Panc1 (cell line): ENCODE measurements around the gene PDXK.

Source experiments
- SIN3A ChIP-seq: IDR thresholded peaks from 2 replicates; pipeline ENCODE4 v1.6.1; 2012; ENCODE audit warnings: low read depth, mild to moderate bottlenecking, low read length, moderate library complexity, borderline replicate concordance; ENCODE audit not compliant: insufficient read depth
- TF ChIP-seq, protein P1 (sequence below): fragments of 450-650 bp; IDR thresholded peaks from 2 replicates; pipeline ENCODE4 v1.5.1; 2017; ENCODE audit warnings: mild to moderate bottlenecking

DNA sequence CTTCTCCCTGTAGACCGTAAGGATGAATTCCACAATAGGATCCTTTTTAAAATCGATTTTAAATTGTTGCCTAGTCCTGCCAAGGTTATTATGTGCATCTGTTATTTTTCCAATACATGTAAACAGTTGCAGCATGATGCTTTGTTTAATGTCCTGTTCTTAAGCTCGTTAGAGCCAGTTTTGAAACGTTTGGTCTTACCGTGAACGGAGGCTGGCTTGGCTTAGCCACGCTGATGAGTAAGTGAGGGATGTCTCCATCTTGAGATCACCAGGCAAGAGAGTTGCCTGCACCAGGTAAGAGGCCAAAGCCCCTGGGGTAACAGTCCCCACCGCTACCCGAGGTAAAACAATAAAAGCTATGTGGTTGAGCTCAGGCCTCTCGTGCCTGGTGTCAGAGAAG, 39.9 kb downstream of the PDXK start:
- TF ChIP-seq, protein P1, sequence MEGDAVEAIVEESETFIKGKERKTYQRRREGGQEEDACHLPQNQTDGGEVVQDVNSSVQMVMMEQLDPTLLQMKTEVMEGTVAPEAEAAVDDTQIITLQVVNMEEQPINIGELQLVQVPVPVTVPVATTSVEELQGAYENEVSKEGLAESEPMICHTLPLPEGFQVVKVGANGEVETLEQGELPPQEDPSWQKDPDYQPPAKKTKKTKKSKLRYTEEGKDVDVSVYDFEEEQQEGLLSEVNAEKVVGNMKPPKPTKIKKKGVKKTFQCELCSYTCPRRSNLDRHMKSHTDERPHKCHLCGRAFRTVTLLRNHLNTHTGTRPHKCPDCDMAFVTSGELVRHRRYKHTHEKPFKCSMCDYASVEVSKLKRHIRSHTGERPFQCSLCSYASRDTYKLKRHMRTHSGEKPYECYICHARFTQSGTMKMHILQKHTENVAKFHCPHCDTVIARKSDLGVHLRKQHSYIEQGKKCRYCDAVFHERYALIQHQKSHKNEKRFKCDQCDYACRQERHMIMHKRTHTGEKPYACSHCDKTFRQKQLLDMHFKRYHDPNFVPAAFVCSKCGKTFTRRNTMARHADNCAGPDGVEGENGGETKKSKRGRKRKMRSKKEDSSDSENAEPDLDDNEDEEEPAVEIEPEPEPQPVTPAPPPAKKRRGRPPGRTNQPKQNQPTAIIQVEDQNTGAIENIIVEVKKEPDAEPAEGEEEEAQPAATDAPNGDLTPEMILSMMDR: no peak
- no peak for TF ChIP-seq SIN3A
